EL (cell line): ENCODE measurements around the gene SAFB.
"Not testable (repeated sequence)": the region's sequence is repeated elsewhere in the genome, so short reads cannot be mapped to it uniquely, and the experiment has no call there.

Experiments
- DNase-seq: peaks from one replicate; pipeline ENCODE4 v3.0.0-alpha.2; 2016

Gene SAFB

DNA sequence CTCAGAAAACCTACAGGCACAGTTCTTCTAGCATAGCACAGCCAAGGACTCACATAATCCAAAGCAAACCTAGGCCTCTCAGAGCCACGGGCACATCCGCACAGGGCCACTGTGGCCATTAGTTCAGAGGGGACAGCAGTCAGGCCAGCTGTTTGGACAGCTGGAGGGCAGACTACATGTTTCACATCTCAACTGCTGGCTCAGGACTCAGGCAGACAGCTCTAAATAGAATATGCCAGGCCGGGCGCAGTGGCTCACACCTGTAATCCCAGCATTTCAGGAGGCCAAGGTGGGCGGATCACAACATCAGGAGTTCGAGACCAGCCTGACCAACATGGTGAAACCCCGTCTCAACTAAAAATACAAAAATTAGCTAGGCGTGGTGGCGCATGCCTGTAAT lies 27.1 kb upstream of the SAFB start:
- DNase-seq, result no peak

DNA sequence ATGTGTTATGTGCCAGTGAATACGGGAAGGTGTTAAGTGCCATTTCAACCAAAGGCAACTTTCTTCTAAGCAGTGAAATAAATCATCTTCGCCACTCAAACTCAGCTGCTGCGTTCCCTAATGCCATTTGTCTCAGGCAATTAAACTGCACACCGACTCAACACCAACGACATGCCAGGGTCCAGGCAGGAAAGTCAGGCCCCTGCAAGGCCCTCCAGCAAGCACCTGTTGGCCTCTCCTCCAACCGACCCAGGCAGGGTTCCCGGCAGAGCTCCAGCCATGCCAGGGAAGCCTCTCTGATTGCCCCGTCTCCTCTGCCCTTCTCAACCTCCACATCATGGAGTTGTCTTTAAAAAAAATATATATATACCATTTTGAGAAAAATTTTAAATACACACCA lies 22.1 kb upstream of the SAFB start:
- no peak for DNase-seq

DNA sequence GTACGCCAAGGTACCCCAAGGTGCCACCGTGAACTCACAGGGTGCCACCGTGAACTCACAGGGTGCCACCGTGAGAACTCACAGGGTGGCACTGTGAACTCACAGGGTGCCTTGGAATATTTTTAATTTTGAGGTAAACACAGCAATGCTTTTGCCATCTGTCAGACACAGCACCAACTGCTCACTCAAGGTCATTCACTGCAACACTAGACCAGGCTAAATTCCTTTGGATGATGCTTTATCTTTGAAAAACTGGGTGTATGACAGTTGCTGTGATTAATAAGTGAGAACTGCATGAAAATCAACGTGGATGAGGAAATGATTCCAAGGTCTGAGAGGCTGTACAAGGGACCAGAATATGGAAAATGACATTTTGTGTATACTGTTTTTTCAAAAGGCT lies 19.3 kb upstream of the SAFB start:
- no peak for DNase-seq

DNA sequence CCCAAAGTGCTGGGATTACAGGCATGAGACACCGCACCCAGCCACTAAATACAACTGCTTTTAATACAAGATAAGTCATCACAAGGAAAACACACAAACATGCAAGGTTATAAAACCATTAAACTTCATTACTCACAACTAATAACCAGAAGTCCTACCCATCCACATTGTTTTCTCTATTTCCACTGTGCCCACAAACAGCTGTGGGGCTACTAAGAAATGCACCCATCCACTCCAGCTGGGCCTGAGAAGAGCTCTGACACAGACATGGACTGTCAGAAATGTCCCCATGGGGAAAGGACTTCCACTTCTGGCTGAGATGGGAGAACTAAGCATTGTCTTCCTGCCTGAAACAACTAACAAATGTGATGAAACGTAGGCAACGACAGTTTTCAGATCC lies 17.5 kb upstream of the SAFB start:
- DNase-seq, result no peak

DNA sequence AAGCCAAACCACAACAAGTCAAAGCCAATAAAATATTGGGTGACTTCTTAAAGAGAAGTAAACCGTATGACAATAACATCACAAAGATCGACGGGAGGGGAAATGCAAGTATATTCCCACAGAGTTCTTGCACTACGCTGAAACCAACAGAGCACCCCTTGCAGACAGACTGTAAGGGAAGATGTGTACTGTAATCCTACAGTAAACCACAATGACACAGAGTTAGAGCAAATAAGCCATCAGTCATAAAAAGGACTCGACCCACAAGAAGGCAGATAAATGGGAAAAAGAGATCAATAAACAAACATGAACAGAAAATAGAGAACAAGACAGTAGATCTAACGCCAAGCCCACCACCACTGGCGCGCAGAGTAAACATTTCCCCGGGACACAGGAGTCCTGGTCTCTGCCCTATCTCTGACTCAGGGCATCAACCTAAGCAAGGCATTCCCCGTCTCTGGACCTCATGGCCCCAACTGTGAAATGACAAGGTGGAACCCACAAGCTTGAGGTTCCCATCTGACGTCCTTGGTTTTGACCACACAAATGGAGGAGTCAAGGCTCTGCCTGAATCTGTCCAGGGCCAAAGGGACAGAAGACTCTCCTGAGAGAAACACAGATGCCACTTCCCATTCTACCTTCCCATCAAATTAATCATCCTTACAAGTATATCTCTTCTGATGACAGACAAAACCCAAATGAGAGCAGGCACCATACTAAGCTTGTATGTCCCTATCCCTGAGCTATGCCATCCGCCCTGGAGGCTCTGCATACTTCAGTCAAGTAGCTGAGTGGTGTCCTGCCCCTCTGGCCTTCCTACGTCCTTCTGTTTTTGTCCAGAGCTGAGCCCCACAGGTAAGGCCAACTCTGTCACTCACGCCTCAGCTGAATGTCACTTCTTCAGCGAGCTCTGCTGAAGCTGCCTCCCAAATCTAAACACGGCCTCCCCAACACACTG lies 15.3 kb upstream of the SAFB start:
- DNase-seq, result no peak

DNA sequence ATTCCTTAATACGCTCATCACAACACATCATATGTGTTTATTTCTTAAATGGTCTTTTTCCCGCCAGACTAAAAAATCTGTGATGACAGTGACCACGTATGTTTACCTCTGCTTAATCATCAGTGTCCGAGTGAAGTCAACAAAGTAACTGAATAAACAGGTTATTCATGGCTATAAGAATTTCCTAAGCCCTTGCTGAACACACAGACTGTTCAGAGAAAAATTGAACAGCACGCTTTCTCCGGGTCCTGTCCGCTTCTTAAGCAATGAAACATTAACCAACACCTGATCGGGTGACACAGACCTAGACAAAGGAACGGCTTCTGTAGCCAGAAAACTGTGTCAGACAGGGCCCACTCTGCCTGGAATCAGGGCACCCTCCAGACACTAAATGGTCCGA lies 14.6 kb upstream of the SAFB start:
- no peak for DNase-seq

DNA sequence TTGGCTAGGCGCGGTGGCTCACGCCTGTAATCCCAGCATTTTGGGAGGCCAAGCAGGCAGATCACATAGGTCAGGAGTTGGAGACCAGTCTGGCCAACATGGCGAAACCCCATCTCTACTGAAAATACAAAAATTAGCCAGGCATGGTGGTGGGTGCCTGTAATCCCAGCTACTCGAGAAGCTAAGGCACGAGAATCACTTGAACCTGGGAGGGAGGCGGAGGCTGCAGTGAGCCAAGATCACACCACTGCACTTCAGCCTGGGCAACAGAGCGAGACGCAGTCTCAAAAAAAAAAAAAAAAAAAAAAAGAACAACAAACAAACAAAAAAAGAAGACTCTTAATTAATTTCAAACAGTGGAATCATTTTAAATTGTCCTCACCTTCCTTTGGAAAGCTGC lies 14.1 kb upstream of the SAFB start:
- not testable (repeated sequence) for DNase-seq

DNA sequence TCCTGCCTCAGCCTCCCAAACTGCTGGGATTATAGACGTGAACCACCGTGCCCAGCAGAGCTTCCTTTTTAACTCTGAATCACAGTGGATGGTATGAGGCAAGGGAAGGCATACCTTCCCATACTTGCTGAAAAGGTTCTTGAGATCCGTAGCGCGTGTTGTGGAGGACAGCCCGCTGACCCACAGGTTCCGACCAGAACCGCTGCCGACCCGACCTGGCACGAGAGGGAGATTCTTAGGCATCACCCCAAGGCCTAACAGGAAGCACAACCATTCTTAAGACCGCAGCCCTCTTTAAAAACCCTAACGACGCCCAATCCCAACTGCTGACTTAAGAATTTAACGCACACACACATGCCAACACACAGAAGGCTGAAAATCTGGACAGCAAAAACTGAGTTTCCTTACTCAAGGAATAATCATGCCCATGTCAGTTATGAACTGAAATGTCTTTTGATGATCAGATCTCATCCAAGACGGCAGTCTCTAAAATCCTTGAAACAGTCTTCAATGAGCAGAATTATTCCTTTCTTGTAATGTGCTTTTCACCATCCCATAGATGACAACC lies 12.9 kb upstream of the SAFB start:
- DNase-seq, result no peak

DNA sequence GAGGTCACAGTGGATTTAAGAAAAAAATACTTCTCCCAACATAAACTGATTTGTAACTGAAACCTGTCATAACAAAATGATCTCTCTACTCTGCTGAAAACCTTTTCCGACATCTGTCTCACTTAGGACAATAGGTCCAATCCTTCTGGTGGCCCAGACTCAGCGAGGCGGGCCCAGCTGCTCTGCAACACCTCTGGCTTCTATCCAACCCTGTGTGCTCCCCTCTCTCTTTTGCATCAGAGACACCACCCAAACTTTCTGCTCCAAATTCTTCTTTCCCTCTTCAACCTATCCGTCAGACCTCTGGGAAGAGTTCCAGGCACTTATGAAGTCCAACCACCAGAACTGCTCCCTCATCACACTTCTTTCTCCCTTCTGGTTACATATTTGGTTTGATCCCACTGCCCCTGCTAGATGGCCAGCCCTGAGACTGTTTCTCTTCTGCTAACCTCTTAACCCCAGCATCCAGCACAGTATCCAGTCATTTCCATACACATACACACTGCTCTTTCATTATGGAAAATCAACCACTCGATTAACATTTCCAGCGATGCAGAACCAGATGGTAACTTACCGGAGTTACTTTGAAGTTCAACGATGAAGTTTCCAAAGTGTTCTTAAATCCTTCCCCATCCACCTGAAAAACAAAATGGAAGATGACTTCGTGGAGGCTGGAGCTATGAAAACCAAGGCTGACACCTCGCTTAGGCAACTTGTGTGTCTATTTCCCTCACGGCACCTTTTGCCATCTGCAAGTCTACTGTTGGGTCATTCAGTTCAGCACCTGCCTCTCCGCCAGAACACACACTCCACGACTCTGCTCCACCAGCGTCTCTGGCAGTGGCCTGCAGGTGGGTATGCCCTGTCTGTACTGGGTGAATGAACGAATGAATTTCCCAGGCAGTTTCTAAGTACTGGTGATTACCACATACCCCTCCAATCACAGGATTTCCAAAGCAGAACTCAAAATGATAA lies 9.7 kb upstream of the SAFB start:
- DNase-seq, result no peak

DNA sequence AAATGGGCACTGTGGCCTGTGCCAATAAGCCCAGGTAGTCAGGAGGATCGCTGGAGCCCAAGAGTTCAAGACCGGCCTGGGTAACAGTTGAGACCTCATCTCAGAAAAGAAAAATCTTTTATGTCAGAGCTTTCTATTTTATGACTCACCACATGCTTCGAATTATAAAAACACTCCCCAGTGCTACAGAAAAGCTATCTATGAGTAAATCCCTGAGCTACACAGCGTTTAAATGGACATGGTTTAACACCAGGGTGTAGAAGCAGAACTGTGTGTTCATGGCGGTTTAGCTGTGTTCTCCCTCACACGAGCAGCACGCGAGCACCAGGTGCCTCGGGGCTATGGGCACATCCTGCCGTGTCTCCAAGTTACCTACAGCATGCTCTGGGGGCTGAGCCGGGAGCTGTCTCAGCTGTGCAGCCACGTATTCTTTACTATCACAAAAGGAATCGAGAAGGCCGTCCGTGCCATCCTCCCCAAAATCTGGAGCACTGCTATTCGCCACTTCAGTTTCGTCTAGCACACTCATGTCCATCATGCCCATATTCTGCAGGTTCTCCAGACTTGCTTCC lies 7.0 kb upstream of the SAFB start:
- DNase-seq, result peak; percentile 49

DNA sequence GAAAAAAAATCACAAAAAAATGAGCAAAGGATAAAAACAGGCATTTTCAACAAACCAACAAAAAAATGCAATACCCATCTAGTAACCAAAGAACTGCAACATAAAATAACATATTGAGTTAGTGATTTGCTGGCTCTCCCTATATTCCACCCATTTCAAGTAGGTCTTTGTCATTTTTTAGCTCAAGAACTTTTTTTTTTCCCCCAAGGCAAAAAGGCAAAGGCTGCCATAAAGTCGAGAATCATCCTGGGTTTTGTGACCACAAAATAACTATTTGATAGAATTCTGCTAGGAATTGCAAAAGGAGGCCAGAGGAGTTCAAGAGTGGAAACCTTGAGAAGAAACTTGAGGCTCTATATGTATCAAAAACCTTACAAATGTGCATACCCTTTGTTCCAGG lies 5.8 kb upstream of the SAFB start:
- no peak for DNase-seq

DNA sequence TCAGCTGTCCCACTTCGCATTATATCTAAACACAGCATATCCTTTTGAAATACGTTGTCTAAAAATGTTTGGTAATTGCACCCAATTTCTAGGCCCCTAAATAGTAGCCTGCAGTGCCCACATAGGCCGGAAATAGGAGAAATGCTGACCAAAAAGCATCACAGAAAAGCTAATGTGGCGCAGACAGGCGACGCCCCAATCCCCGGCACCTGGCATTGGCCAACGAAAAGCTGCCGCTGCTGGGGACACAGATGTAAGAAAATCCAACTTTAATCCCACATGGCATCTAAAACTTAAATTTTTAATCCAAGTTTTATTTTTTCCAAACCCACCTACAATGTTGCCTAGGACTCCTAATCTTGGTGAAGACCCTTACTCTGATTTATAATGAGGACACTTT lies 4.3 kb upstream of the SAFB start:
- DNase-seq, result no peak

DNA sequence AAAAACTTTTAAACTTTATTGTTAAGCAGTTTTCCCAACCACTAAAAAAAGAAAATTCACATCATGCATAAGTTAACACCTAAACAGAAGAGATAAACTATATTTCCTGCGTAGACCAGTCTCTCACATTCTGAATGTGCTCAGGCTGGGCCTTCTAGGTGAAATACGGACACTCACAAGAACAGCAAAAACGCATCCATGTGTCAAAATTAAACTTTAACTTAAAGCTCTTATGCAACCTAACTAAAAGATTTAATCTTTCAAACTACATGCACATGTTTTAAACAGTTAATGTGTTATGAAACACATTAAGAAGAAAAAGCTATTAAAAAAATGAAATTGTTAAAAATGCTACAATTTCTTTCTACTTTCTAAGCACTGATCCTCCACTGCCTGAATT lies 2.9 kb upstream of the SAFB start:
- no peak for DNase-seq

DNA sequence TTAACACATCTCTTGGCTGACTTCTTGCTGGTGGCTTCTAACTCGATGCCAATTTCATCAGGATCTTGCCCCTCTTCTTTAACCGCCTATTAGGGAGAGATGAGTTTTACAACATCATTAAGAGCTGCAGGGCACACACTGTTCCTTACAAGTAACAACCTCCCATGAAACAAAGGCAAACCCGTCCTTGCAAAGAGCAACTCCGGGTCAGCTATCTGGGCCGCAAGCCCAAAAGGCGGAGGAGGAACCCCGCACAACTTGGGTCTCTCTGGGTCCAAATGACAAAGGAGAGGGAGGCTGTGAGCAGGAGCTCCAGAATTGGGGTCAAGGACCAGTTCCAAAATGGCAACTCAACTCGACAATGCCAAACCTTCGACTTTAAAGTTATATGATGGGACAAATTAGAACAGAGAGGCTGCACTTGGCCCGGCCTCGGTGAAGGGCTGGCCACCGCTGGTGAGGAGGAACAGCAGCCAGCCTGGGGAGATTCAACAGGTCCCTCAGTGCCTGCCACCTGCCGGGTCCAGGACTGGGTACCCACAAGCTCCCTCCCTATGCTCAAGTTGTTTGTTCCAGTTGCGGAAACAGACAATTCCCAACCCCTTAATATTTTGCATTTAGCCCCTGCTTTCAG lies 1.5 kb upstream of the SAFB start:
- no peak for DNase-seq

DNA sequence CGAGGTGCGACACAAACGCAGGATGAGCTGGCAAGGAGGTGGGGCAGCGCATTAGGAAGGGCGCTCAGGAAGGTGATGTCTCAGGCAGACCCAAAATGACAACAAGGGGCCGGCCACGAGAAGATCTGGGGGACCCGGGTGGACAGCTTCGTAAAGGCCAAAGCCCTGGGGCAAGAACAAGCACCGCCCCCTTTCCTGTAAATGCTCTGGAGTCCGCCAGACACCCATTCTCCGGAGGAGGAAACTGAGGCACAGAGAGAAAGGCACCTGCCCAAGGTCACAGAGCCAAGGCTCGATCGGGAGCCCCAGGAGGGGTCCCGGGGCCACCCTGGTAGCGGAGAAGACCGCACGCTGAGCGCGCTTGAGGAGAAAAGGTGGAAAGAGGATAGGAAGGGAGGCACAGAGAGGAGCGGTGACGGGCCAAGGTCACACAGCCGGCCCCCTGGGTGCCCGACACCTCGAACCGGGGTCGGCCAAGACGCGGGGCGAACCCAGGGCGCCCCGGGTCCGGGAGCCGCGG lies 878 bp upstream of the SAFB start:
- DNase-seq, result no peak

DNA sequence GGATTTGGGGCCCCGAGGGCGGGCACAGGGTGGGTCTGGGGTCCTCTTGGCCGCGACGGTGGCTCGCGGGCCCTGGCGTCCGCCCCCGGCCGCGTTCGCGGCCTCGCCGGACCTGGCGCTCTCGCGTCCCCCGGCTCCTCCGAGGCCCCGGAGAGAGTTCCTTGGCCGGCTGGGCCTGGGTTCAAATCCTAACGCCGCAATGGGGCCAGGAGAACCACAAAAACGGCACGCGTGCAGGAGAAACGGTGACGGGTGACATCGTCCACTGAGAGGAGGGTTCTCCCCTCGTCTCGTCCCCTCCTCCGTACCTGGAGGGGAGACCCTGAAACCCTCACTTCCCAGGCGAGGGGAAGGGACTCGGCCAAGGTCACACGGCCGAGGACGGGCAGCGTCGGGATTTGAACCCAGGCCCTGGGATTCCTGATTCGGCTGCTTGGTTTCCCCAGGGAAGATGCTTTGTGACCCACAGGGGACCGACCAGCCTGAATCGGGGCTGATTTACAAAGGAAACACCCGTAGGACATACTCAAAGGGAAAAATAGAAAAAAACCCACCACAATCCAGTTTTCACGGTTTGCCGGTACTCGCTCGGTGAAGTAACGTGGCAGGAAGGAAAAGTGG lies 624 bp downstream of the SAFB start:
- no peak for DNase-seq

DNA sequence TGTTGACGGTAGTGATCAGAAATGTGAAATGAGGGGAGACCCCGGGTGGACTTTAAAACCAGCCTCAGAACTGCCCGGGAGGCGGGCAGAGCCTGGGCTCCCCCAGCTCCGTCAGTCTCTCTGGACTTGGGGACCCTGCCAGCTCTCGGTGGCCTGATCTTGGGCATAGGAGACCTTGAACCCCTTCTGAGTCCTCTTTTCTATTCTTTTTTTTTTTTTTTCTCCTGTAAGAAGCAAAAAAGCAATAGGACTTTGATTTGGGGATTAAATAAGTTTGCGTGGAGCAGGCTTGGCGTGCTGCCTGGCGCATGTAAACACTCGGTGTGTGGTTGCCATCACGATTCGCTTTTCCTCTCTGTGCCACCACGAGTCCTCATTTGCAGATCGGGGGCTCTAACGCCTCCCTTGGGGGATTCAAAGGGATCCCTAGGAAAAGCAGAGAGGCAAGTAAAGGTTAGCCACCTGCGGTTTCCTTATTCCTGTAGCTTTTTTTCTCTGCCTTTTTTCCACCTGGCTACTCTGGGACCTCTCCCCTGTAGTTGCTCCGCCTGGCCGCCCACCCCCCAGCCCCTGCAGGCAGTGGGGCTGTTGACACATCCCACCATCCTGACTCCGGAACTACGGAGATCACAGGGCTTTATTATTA lies 1.3 kb downstream of the SAFB start:
- peak; percentile 46 for DNase-seq

DNA sequence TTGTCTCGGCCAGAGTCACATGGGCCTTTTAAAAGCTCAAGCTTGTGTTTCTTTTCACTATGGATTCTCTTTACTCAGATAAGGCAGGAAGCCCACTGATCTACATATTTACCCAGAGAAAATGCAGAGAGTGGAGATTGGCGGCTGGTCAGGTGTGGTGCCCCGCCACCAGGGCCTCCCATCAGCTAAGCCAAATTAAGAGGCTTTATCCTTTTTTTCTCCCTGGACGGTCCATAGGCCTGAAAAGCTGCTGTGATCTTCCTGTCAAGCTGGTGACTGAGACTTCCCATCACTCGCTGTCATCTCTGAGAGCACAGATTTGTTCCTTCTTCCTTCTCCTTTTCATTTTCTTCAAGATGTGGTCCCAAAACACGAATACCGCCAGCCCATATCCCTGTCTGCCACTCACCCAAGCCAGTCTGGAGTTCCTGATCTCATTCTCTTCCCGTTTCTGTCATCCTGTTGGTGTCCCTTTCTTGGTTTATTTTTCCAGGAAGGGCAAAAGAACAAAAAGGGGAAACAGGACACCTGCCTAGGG lies 1.9 kb downstream of the SAFB start:
- no peak for DNase-seq

DNA sequence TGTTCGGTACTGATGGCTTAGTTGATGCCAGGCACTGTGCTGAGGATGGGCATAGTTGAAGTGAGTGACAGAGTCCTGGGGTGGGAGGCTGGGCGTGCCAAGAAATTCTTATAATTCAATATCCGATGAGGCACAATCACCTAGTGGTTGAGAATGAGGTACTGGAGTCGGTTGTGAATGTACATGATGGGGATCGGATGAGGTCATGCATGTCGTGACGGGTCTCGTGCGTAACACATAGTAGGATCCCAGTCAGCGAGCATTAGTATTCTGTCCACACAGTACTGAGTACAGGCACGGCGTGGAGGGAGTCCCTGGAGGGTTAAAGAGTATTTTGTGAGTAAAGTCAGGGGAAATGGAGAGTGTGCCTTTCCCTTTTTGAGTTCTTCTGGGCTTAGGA lies 2.8 kb downstream of the SAFB start:
- no peak for DNase-seq

DNA sequence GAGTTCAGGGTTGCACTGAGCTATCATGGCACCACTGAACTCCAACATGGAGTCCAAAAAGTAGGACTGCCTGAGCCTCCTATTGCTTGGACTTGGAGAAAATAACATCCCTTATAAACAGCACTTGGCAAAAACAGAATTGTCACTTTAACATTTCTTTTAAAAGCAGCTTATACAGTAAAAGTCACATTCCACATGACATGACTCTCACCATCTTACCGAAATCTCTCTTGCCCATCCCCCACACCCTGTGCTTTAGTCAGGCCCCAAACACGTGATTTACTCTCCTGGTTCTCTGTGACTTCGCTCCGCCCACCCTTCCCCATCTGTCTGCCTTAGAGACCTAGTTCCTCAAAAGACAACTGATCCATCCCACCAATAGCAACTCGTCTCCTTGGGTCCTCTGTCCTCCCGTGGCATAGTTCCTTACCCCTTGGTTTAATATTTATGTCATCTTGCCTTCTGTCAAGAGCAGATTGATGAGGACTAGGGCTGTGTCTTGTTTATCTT lies 4.6 kb downstream of the SAFB start:
- peak; percentile 61 for DNase-seq

DNA sequence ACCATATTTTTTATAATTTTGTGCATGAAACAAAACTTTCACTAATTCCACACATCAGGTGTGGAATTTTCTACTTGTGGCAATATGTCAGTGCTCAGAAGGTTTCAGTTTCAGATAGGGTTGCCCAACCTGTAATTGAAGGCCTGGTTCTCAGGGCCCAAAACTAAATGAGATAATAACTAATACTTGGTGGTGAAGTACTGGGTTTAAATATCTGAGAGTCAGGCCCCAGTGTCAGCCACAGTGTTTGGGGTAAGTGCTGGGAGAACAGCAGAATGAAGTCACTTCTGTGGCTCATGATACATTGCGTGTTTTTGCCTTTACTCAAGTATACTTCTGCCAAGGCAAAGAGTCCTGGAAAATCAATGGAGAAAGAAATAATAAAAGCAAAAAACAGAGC lies 5.6 kb downstream of the SAFB start:
- no peak for DNase-seq
